Suppressor macrophage (primary cell): ENCODE measurements around the gene FSIP1.

Source experiments
- DNase-seq, 4 experiments: peaks; one replicate each; pipeline ENCODE4 v3.0.0-alpha.2; 2020 to 2022

The FSIP1 gene

GRCh38 chr15:39613271-39613670, 169.4 kb downstream of the FSIP1 start:
- DNase-seq, result no peak

- no peak for DNase-seq
These were observed 172.0 kb downstream of the FSIP1 start for GRCh38 chr15:39610665-39611064.

- DNase-seq, result no peak
These were observed 173.3 kb downstream of the FSIP1 start for GRCh38 chr15:39609166-39609916.

- DNase-seq, result no peak
These were observed 174.2 kb downstream of the FSIP1 start for GRCh38 chr15:39608185-39609139.

GRCh38 chr15:39605146-39605545, 177.5 kb downstream of the FSIP1 start:
- DNase-seq, result no peak

GRCh38 chr15:39602143-39602542, 180.5 kb downstream of the FSIP1 start:
- DNase-seq, result no peak

- no peak for DNase-seq
These were observed 182.8 kb downstream of the FSIP1 start for GRCh38 chr15:39599871-39600270.

GRCh38 chr15:39598958-39599845, 183.4 kb downstream of the FSIP1 start:
- no peak for DNase-seq

- DNase-seq, result no peak
These were observed 184.3 kb downstream of the FSIP1 start for GRCh38 chr15:39598186-39598850.

GRCh38 chr15:39597751-39598185, 184.9 kb downstream of the FSIP1 start:
- DNase-seq, result no peak

- no peak for DNase-seq
These were observed 185.3 kb downstream of the FSIP1 start for GRCh38 chr15:39597336-39597735.

- no peak for DNase-seq
These were observed 186.1 kb downstream of the FSIP1 start for GRCh38 chr15:39596358-39597051.

- DNase-seq, result no peak
These were observed 187.1 kb downstream of the FSIP1 start for GRCh38 chr15:39595338-39596221.

GRCh38 chr15:39594446-39595337, 187.9 kb downstream of the FSIP1 start:
- DNase-seq, result no peak

- DNase-seq, result no peak
These were observed 188.8 kb downstream of the FSIP1 start for GRCh38 chr15:39593656-39594445.

- no peak for DNase-seq
These were observed 189.5 kb downstream of the FSIP1 start for GRCh38 chr15:39593071-39593655.

- no peak for DNase-seq
These were observed 190.1 kb downstream of the FSIP1 start for GRCh38 chr15:39592500-39592899.

GRCh38 chr15:39591896-39592315, 190.7 kb downstream of the FSIP1 start:
- no peak for DNase-seq
